Activated CD8-positive, alpha-beta memory T cell treated with anti-CD3 and anti-CD28 coated beads, Interleukin-2, amount 10 ng/mL, durations not matched to agents 7 days and 5 days (primary cell): Measurements from ENCODE around the gene AMOTL2. TPM values are rescaled to one million over a fixed set of nuclear protein-coding genes. Genes with fewer than 3 reads are reported as not detected.

Source experiments
- ATAC-seq: fragments of 150-1000 bp; cut with Tn5 transposase; one replicate; pipeline ENCODE4 v1.10.0; 2021; ENCODE audit warnings: moderate library complexity
- CTCF ChIA-PET: fragments of 350-600 bp; sonication (Branson Sonifier 250); formaldehyde crosslinking; loops from one replicate; lab custom pipeline; 2021; ENCODE audit warnings: antibody characterized with exemption; lab: Charles Lee
- DNase-seq: peaks from one replicate; pipeline ENCODE4 v3.0.0-alpha.2; 2020
- H3K27ac Mint-ChIP-seq: one replicate; pipeline ENCODE4 v1.8.0; 2021; ENCODE audit warnings: mild to moderate bottlenecking, mixed read lengths
- H3K27me3 Mint-ChIP-seq: one replicate; pipeline ENCODE4 v1.8.0; 2021; ENCODE audit warnings: mixed read lengths
- H3K36me3 Mint-ChIP-seq: one replicate; pipeline ENCODE4 v1.8.0; 2021; ENCODE audit warnings: mild to moderate bottlenecking, mixed read lengths
- H3K4me1 Mint-ChIP-seq: one replicate; pipeline ENCODE4 v1.8.0; 2021; ENCODE audit warnings: mixed read lengths
- H3K4me3 Mint-ChIP-seq: one replicate; pipeline ENCODE4 v1.8.0; 2021; ENCODE audit warnings: mild to moderate bottlenecking, moderate library complexity, mixed read lengths
- H3K9me3 Mint-ChIP-seq: one replicate; pipeline ENCODE4 v1.8.0; 2022; ENCODE audit warnings: low read depth, mixed read lengths
- total RNA-seq, 2 experiments: library from RNA; stranded (reverse); gene quantifications; one replicate each; pipeline ENCODE4 v1.2.3, GENCODE V29; 2021

The AMOTL2 gene
- total RNA-seq, 2 experiments from 2014 or later, result not detected

DNA sequence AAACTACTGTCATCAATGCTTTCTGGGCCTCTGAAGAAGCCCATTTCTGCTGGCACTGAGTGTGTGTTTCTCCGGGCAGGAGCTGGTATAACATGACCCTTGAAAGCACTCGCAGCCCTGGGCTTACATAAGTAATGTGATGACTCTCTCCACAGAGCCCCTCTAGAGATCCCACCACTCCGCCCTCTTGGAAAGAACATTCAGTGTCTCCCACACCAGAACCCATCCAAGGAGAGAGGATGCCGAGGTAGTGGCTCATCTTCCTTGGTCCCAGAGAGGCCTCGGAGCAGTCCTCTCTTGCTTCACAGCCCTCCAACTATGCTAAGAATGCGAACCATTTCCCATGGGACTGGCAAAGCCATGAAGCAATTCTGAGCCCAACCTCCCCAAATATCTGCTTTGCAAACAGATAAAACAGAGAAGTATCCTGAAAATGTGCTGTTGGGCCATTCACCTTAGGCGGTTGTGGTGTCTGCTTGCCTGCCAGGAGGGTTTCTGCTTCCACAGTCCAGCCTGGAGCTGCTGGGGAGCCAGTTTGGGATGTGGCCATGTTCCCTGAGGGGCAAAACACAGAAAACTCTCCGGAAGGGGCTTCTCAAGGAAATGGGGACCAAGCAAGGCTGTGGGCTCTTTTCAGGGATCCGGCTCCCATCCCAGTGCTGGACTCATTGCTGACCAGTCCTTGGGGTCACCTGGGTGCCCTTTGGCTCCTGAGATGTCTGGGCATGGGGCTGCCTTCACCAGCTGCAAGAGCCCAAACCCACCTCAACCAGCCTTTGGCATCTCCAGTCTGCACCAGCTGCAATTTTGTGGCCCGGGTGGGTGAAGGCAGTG, 47.3 kb downstream of the AMOTL2 start:
- H3K4me1 Mint-ChIP-seq, result no peaks in the 10 kb centered on the region
- H3K9me3 Mint-ChIP-seq, result no peaks in the 10 kb centered on the region
- no peak for DNase-seq
- H3K27me3 Mint-ChIP-seq, result peaks cover 23% of the 10 kb centered on the region
- no peak overlapping the region for H3K4me3 Mint-ChIP-seq
- CTCF ChIA-PET, result no interaction called here
- no peak for ATAC-seq
- no peak overlapping the region for H3K27ac Mint-ChIP-seq
- H3K36me3 Mint-ChIP-seq, result no peaks in the 10 kb centered on the region

DNA sequence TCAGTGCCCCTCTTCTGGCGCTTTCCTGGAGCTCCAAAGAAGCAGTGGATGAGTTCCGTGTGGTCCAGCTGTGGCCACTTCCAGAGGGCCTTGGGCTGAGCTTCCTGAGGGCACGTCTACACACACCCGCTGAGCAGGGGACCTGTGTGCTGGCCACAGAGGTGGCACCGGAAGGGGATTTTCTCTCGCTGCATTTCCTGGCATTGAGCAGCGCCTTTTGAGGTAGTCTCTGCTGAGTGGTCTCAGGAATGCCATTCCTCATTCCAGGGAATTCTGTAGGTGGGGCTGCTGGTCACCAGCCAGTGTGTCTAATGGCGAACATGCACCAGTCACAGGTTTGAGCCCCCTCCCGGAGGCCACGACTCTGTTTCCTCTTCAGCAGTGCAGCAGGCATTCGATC, 48.1 kb downstream of the AMOTL2 start:
- ATAC-seq, result no peak

DNA sequence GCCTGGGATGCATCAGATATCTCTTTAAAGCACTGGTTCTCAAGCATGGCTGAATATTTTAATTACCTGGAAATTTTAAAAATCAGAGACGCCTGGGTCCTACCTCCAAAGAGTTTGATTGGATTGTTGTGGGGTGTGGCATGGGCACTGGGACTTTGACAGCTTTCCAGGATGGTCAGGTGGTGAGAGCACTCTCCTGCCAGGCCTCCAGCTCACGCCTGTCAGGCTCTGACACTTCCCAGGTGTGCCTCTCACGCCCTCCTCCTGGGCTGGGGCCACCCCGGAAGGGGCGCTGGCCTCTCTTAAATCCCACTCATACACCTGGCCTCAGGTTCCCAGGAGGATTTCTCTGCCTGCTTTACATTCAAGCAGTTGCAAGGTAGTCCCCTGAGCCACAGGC, 48.5 kb downstream of the AMOTL2 start:
- CTCF ChIA-PET, result no interaction called here

More for the DNA sequence above, 48.1 kb downstream of the AMOTL2 start:
- DNase-seq, result no peak
- H3K27me3 Mint-ChIP-seq, result peaks cover 25% of the 10 kb centered on the region
- CTCF ChIA-PET, result no interaction called here
- H3K36me3 Mint-ChIP-seq, result no peaks in the 10 kb centered on the region
- H3K4me1 Mint-ChIP-seq, result no peaks in the 10 kb centered on the region
- no peak overlapping the region for H3K27ac Mint-ChIP-seq
- H3K4me3 Mint-ChIP-seq, result no peak overlapping the region
- no peaks in the 10 kb centered on the region for H3K9me3 Mint-ChIP-seq

DNA sequence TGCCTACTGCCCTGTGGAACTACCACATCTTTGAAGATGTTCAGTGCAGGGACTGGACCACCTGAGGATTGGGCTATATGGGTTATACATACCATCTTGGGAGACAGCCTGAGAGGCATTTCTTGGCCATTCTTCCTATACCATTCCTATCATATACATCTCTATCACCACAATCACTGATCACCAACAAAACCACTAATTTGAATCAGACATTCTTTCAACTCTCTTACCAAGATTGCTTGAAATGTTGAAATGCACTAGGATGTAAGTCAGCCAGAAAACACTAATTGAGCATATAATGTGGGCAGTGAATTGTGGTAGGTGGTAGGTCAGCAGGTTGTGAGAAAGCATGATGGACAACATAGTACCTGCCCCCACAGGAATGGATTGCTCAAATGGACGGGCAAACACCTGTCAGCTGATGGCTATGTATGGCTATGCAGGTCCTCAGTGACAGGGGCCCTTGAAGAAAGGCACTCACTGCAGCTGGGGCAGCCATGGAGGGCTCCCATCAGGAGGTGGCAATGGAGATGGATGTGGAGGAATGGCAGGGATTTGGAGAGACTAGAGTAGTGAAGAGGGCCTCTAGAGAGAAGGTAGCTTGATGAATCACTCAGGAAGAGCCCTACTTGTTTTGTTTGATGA, 49.1 kb downstream of the AMOTL2 start:
- no peaks in the 10 kb centered on the region for H3K9me3 Mint-ChIP-seq
- no peaks in the 10 kb centered on the region for H3K4me1 Mint-ChIP-seq
- H3K4me3 Mint-ChIP-seq, result no peak overlapping the region
- ATAC-seq (no peak), DNase-seq (no peak)
- peaks cover 26% of the 10 kb centered on the region for H3K27me3 Mint-ChIP-seq
- CTCF ChIA-PET, result no interaction called here
- H3K36me3 Mint-ChIP-seq, result no peaks in the 10 kb centered on the region
- H3K27ac Mint-ChIP-seq, result no peak overlapping the region

More for the DNA sequence above, 48.5 kb downstream of the AMOTL2 start:
- H3K4me1 Mint-ChIP-seq, result no peaks in the 10 kb centered on the region
- no peak for DNase-seq
- H3K9me3 Mint-ChIP-seq, result no peaks in the 10 kb centered on the region
- no peaks in the 10 kb centered on the region for H3K36me3 Mint-ChIP-seq
- no peak overlapping the region for H3K4me3 Mint-ChIP-seq
- no peak for ATAC-seq
- no peak overlapping the region for H3K27ac Mint-ChIP-seq
- peaks cover 26% of the 10 kb centered on the region for H3K27me3 Mint-ChIP-seq

DNA sequence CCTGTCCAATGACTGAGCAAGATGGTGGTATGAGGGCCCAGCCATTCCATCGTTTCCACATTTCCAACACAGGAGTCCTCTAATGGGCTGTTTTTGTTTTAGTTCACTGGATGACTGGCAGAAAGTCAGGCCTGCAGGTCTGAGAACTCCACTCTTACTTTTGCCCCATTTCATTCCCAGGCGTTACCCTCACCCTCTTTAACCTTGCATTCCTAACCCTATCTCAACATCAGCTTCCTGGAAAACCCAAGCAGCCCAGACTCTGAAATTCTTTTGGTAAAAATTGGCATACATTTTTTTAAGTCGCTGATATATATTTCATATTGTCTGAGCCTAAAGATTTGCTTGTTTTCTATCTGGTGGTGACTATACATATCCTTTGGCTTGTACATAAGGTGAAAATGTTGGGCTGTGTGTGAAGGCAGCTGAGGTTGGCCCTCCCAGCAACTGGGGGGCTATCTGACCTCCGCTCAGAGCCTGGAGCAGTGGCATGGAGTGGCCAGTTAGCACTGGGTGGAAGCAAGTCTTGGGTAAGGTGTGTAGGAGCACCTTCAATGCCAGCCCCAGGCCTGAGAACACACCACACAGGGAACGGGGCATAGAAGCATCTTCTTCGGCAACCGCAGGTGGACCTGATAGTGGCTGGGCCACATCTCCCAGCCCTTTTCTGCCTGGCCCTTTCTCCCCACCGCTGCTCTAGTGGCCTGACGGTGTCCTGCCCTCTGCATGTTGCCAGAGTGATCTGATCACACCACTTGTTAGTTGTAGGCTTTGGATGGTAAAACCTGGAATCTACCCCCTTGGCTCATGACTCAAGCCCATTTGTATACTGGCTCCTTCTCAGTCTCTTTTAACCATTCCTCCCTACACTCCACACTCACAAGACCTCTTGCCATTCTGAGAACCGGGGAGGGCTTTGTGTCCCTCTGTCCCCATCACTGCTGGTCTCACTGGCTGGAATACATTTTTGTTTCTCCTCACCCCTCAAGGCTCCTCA, 50.0 kb downstream of the AMOTL2 start:
- Mint-ChIP-seq H3K27me3 (peaks cover 26% of the 10 kb centered on the region), H3K9me3 (no peaks in the 10 kb centered on the region), H3K4me1 (no peaks in the 10 kb centered on the region), H3K36me3 (no peaks in the 10 kb centered on the region), H3K27ac (no peak overlapping the region), H3K4me3 (no peak overlapping the region)
- CTCF ChIA-PET, result no interaction called here
- ATAC-seq (no peak), DNase-seq (no peak)

DNA sequence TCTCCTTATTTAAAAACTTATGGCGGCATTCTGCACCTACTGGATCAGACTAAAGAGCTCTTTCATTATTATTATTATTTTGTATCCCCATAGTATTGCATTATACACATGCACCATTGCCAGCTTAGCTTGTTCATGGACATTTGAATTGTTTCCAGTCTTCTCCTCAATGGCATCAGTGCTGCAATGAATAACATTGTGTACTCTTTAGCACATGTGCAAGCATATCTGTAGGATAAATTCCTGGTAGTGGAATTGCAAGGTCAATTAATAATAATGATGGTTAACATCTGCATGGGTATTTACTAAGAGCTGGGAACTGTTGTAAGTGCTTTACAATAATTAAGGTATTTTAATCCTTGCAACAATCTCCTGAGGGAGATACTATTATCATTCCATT, 52.0 kb downstream of the AMOTL2 start:
- Mint-ChIP-seq H3K4me1 (no peaks in the 10 kb centered on the region), H3K36me3 (no peaks in the 10 kb centered on the region), H3K27me3 (peaks cover 29% of the 10 kb centered on the region), H3K4me3 (no peak overlapping the region), H3K9me3 (no peaks in the 10 kb centered on the region), H3K27ac (no peak overlapping the region)
- ATAC-seq (no peak), DNase-seq (no peak)
- CTCF ChIA-PET, result interaction anchor here (1.2 kb wide), 1 partner anchor 15 kb away, joined by 3 read pairs; no protein-coding TSS in a partner anchor

DNA sequence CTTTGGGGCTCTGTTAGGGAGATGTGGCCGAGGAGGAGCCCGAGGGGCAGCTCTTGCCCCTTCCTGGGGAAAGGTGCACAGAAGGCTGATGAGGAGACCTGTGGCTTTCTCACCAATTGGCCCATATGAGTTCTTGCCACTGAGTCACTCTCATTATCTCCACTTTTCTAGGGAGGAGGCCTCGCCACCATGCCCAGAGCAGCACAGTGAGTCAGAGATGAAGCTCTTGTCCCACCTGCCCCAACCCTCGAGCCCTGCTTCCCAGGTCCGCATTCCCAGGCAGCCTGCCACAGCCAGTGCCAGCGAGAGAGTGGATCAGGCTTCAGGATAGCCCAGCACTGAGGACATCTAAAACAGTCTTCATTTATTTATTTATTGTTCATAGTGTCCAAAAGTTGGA, 53.5 kb downstream of the AMOTL2 start:
- H3K4me1 Mint-ChIP-seq, result no peaks in the 10 kb centered on the region
- H3K27me3 Mint-ChIP-seq, result peaks cover 32% of the 10 kb centered on the region
- ATAC-seq (no peak), DNase-seq (peak; percentile 34)
- no peaks in the 10 kb centered on the region for H3K9me3 Mint-ChIP-seq
- H3K27ac Mint-ChIP-seq, result no peak overlapping the region
- CTCF ChIA-PET, result no interaction called here
- no peak overlapping the region for H3K4me3 Mint-ChIP-seq
- H3K36me3 Mint-ChIP-seq, result no peaks in the 10 kb centered on the region

DNA sequence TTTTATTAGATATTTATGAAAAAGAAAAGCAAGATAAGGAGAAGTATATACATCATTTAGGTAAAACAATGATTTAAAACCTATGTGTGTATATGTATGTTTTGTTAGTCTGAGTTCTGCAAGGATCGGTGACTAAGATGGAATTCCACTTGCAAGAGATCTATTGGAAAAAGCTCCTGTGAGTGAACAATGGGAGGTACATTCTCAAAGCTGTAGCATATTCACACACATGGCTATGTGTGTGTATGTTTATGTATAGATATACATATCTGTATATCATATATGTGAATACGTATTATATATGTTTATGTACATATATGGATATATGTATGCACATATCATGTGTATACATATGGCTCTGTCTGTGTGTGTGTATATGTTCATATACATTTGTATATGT, 54.3 kb downstream of the AMOTL2 start:
- Mint-ChIP-seq H3K27me3 (peaks cover 32% of the 10 kb centered on the region), H3K4me1 (no peaks in the 10 kb centered on the region), H3K9me3 (no peaks in the 10 kb centered on the region), H3K4me3 (no peak overlapping the region), H3K36me3 (no peaks in the 10 kb centered on the region), H3K27ac (no peak overlapping the region)
- DNase-seq, result no peak
- ATAC-seq, result no peak
- CTCF ChIA-PET, result no interaction called here

DNA sequence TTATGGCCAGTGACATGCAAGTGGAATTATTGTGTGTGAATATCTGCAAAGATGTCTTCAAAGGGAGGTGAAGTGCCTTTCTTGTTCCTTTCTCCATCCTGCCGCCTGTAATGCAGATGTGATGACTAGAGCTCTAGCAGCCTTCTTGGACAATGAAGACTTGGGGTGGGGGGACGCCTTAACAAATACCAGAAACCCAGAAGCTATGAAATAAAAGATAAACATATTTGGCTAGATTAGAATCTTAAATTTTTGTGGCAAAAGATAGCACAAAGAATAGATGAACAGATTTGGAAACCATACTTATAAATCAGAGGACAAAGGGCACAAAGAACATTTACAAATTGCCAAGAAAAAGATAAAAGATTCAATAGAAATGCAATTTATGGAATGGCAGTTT, 56.1 kb downstream of the AMOTL2 start:
- no peak for ATAC-seq
- no peaks in the 10 kb centered on the region for H3K4me1 Mint-ChIP-seq
- H3K9me3 Mint-ChIP-seq, result no peaks in the 10 kb centered on the region
- H3K27me3 Mint-ChIP-seq, result peaks cover 35% of the 10 kb centered on the region
- no peak overlapping the region for H3K4me3 Mint-ChIP-seq
- H3K36me3 Mint-ChIP-seq, result no peaks in the 10 kb centered on the region
- no peak overlapping the region for H3K27ac Mint-ChIP-seq
- DNase-seq, result no peak
- CTCF ChIA-PET, result no interaction called here

DNA sequence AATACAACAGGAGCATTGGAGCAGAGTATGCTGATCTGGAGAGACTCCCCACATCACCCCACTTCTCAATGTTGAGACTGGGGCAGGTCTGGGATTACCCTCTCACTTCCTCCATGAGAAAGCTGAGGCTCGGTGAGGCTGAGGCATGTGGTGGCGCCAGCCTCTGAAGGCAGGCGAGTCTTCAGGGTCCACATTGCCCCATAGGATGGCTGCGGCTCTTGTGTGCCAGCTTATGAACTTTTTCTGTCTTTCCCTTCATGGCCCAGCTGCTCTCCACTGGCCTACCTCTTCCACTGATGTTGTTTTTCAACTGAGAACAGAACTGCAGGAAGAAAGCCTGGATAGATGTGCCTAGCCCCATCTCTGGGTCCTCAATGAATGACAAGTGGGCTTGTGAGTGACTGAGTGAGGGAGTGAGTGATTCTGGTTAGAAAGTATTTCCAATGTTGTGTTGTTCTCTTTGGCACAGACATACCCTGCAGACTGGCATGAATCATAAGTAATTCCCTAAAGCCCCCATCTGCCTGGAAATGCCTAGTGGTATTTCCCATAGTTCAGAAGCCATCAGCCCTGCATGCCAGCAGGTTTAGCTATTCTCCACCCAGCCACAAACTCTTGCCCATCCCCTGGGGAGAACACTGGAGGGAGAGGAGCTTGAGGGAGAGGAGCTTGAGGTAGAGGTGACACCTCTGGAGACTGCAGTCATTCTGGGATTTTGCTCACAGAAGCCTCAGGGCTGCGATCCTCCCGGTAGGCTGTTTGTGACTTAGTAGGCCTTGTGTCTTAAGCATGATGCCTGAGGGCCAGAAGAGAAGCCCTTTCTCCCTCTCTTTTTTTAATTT, 56.9 kb downstream of the AMOTL2 start:
- Mint-ChIP-seq H3K27ac (no peak overlapping the region), H3K4me3 (no peak overlapping the region), H3K27me3 (peaks cover 34% of the 10 kb centered on the region), H3K4me1 (no peaks in the 10 kb centered on the region), H3K36me3 (no peaks in the 10 kb centered on the region), H3K9me3 (no peaks in the 10 kb centered on the region)
- CTCF ChIA-PET, result no interaction called here
- peak; percentile 39 for DNase-seq
- no peak for ATAC-seq

DNA sequence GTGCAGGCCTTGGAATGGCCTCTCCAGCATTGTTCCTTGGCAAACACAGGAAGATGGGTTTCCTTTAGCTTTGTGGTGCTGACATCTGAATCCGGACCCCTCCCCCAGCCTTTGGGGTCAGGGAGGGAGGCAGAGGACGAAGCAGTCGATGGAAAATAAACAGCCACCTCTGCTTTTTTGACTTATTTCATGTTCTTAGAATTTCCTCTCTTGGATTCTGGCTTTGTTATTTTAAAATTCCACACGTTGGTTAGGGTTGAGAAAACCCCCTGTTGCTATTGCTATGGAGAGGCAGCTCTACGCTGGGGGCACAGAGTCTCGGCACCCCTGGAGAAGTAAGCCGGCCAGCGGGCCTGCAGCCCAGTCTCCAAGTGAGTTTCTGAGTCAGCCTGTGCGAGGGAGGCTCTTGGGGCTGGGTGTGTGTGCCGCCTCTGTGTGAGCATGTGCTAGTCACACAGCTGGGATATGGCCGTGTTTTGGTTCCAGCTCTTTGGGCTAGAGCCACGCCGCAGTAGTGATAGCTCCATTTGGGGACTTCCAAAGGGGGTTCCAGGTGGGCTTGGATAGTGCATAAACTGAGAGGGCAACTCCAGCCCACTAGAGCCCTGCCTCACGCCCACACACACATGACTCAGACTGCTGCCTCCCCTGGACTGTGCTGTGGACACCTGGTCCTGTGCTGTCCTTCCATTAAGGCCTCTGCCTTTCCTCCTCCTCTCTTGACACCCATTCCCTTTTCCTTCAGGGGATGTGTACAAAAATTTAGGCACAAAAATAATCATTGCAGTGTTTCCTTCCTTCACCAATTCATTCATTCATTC, 58.8 kb downstream of the AMOTL2 start:
- H3K4me1 Mint-ChIP-seq, result no peaks in the 10 kb centered on the region
- no peaks in the 10 kb centered on the region for H3K36me3 Mint-ChIP-seq

More for the DNA sequence above, 58.8 kb downstream of the AMOTL2 start:
- Mint-ChIP-seq H3K27ac (no peak overlapping the region), H3K4me3 (no peak overlapping the region), H3K27me3 (peaks cover 44% of the 10 kb centered on the region), H3K9me3 (no peaks in the 10 kb centered on the region)
- peak; percentile 25 for DNase-seq
- ATAC-seq, result no peak
- CTCF ChIA-PET, result no interaction called here
